ENCODE data around the gene HLCS.

Gene HLCS

DNA sequence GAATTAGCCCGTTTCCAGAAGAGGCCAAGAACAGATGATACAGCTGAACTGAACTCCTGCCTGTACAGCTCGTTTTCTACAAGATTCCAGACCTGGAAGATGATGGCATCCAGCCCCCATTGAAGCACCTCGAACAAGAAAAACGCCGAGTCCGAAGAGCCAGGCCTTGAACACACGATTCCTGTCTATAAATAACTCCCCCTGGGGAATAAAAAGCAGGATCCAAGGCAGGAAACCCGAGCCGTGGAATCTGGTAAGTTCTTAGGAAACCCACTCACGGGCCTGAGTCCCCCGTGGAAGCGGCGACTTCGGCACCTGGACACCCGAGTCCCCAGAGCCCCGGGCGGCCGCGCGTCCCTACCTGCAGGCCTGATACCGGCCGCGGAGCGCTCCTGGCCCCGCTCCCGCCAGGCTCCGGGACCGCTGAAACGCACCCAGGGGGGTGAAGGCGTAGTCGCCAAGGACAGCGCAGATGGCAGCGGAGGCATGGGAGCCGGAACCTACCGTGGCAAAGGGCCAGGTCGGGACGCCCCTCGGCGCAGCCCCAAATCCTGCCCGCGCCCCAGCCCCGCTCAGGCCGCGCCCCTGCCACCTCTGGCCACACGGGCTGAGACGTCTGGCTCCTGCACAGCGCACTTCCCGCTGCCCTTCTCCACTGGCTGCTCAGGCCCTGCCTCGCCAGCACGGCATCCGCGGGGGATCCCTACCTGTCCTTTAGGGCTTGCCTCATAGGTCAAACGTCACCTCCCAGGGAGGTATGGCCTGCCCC lies 14.0 kb upstream of the HLCS start:
- TF ChIP-seq, protein P1, sequence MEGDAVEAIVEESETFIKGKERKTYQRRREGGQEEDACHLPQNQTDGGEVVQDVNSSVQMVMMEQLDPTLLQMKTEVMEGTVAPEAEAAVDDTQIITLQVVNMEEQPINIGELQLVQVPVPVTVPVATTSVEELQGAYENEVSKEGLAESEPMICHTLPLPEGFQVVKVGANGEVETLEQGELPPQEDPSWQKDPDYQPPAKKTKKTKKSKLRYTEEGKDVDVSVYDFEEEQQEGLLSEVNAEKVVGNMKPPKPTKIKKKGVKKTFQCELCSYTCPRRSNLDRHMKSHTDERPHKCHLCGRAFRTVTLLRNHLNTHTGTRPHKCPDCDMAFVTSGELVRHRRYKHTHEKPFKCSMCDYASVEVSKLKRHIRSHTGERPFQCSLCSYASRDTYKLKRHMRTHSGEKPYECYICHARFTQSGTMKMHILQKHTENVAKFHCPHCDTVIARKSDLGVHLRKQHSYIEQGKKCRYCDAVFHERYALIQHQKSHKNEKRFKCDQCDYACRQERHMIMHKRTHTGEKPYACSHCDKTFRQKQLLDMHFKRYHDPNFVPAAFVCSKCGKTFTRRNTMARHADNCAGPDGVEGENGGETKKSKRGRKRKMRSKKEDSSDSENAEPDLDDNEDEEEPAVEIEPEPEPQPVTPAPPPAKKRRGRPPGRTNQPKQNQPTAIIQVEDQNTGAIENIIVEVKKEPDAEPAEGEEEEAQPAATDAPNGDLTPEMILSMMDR (IDR thresholded peaks at IDR 0.05; ENCODE audit: insufficient read depth, low read depth, low read length, missing control alignments), result no peak
- H3K4me3 ChIP-seq (ENCODE audit: low read length), result peak overlapping the region; percentile 40
- peak; percentile 34 for DNase-seq (ENCODE audit: low read depth)

- peak; percentile 66 for DNase-seq (ENCODE audit: low read depth)
- TF ChIP-seq, protein P1 (IDR thresholded peaks at IDR 0.05; ENCODE audit: insufficient read depth, low read depth, low read length, missing control alignments), result peak; percentile 44
- H3K4me3 ChIP-seq (ENCODE audit: low read length), result no peak overlapping the region
Measured at GRCh38 chr21:36976882-36977651, 10.6 kb upstream of the HLCS start.

GRCh38 chr21:36976228-36976861 lies 9.9 kb upstream of the HLCS start:
- DNase-seq (ENCODE audit: low read depth), result no peak
- no peak overlapping the region for H3K4me3 ChIP-seq (ENCODE audit: low read length)
- TF ChIP-seq, protein P1 (IDR thresholded peaks at IDR 0.05; ENCODE audit: insufficient read depth, low read depth, low read length, missing control alignments), result no peak

- no peak for DNase-seq (ENCODE audit: low read depth)
- TF ChIP-seq, protein P1 (IDR thresholded peaks at IDR 0.05; ENCODE audit: insufficient read depth, low read depth, low read length, missing control alignments), result no peak
- no peak overlapping the region for H3K4me3 ChIP-seq (ENCODE audit: low read length)
Measured at GRCh38 chr21:36974851-36975192, 8.4 kb upstream of the HLCS start.

GRCh38 chr21:36973986-36974850 lies 7.7 kb upstream of the HLCS start:
- no peak overlapping the region for H3K4me3 ChIP-seq (ENCODE audit: low read length)
- DNase-seq (ENCODE audit: low read depth), result no peak
- TF ChIP-seq, protein P1 (IDR thresholded peaks at IDR 0.05; ENCODE audit: insufficient read depth, low read depth, low read length, missing control alignments), result no peak

- no peak for DNase-seq (ENCODE audit: low read depth)
- no peak overlapping the region for H3K4me3 ChIP-seq (ENCODE audit: low read length)
- TF ChIP-seq, protein P1 (IDR thresholded peaks at IDR 0.05; ENCODE audit: insufficient read depth, low read depth, low read length, missing control alignments), result no peak
Measured at GRCh38 chr21:36968976-36969375, 2.5 kb upstream of the HLCS start.

All from epithelial cell of esophagus (primary cell).